ENCODE measurements around the gene VEZF1. TPM values are rescaled to one million over a fixed set of nuclear protein-coding genes. Genes with fewer than 3 reads are reported as not detected.

Gene VEZF1
- total and polyA plus RNA-seq, 2 of the 4 experiments (the other 2 are of a cell fraction), result 21.1 to 42.1 TPM

DNA sequence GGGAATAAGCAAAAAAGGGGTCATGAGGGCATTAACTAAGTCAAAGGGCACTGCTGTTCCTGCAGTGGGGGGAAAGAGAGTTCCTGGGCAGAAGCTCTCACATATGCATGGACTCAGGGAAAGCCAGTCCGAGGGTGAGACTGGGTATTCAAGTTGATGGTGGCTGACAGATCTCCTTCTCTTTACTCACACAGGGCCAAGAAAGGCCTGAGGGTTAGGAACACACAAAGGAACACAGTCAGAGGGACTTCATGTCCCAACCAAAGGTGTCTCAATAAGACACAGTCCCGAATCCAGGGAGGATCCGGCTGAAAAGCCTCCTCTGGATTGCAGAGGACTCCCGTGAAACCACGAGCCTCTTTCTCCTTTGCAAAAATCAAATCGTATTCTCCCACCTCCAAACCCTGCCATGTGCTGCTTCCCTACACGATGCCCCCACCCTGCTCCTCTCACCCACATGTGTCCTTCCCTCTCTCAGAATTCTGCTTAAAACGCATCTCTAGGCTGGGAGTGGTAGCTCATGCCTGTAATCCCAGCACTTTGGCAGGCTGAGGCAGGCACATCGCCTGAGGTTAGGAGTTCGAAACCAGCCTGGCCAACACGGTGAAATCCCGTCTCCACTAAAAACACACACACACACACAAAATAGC is 56.4 kb downstream of the VEZF1 start:
- ChIA-PET POLR2A (ENCODE audit: unreplicated experiment) (interaction anchor here (0.9 to 1.1 kb wide), 2 partner anchors 19 to 55 kb away, joined by 3 to 4 read pairs; no protein-coding TSS in a partner anchor), CTCF (no interaction called here)
- ATAC-seq (ENCODE audit: low read depth), result no peak
- DNase-seq, result no peak
- WGBS, 2 experiments (ENCODE audit: extremely low coverage in 2 of 2, insufficient read length in 1 of 2), result 91% methylated on average over 9 of the region's 12 CpGs; no CpG with 5 or more reads in 1 of the 2 experiments
- H3K18ac ChIP-seq (ENCODE audit: low read depth, low read length), result no peak overlapping the region
- intact Hi-C loops (cut with micrococcal nuclease), result no loop called here
- peak overlapping the region; percentile 39; the same call in 1 of the 2 replicates for H4K91ac ChIP-seq (ENCODE audit: insufficient read depth, low read depth, low read length)
- H2AFZ ChIP-seq (replicated peaks; ENCODE audit: low read length, poor library complexity), result no peak overlapping the region
- H3K4me3 ChIP-seq (ENCODE audit: insufficient read depth, low read depth, low read length), result no peak overlapping the region
- peaks cover 18 to 77% of the 10 kb centered on the region in 2 experiments for H3K79me1 ChIP-seq (ENCODE audit: low read depth in 1 of 2, low read length in 2 of 2)
- no peak overlapping the region; the same call in 1 of the 2 replicates for H4K5ac ChIP-seq (ENCODE audit: low read depth, low read length)
- H3K56ac ChIP-seq (ENCODE audit: extremely low read depth, insufficient read depth, low read length), result no peak overlapping the region
- no peaks in the 10 kb centered on the region for H3K36me3 ChIP-seq (ENCODE audit: control insufficient read depth, insufficient read depth, low read length)
- H3K23ac ChIP-seq (ENCODE audit: low read depth, low read length), result peak overlapping the region; percentile 64
- no peak overlapping the region for H2BK20ac ChIP-seq (ENCODE audit: low read depth, low read length)
- H4K8ac ChIP-seq (ENCODE audit: low read depth in 2 of 2, low read length in 2 of 2), result no peak overlapping the region
- in situ Hi-C loops (cut with MboI; ENCODE audit: low sequenced_read_pairs), result no loop called here
- H2AK5ac ChIP-seq (ENCODE audit: low read depth, low read length), result peak overlapping the region; percentile 36
- H2BK5ac ChIP-seq (ENCODE audit: low read depth, low read length, poor library complexity, severe bottlenecking), result no peak overlapping the region
- peaks cover 27% of the 10 kb centered on the region for H3K9me1 ChIP-seq (ENCODE audit: insufficient read depth, low read length)
- no TSS peak for BruUV-seq (replicated peaks)
- H3K27me3 ChIP-seq (ENCODE audit: control insufficient read depth, insufficient read depth, low read length), result no peaks in the 10 kb centered on the region
- H3K14ac ChIP-seq (replicated peaks; ENCODE audit: low read depth, low read length), result peak overlapping the region; percentile 68
- H2BK120ac ChIP-seq (ENCODE audit: low read depth, low read length), result 0 out of 2 replicates have a peak overlapping the region, but pooled peaks have one; percentile 20
- H3K9me3 ChIP-seq (ENCODE audit: control insufficient read depth, insufficient read depth, low read length), result no peaks in the 10 kb centered on the region
- H3K4me2 ChIP-seq (ENCODE audit: low read depth, low read length), result no peak overlapping the region
- H3K4me1 ChIP-seq (ENCODE audit: control insufficient read depth, insufficient read depth, low read length), result peaks cover 34% of the 10 kb centered on the region
- H2AK9ac ChIP-seq (replicated peaks; ENCODE audit: low read depth, low read length, poor library complexity), result no peak overlapping the region
- H2BK15ac ChIP-seq (ENCODE audit: low read depth, low read length), result no peak overlapping the region; the same call in 2 of the 3 replicates
- no peak overlapping the region for H3K27ac ChIP-seq (ENCODE audit: insufficient read depth, low read length)
- H4K20me1 ChIP-seq (ENCODE audit: insufficient read depth, low read length), result peaks cover 54% of the 10 kb centered on the region
- TF ChIP-seq NFE2L2 (IDR thresholded peaks at IDR 0.05; ENCODE audit: low read depth, low read length), result no peak
- dilution Hi-C loops (cut with HindIII; ENCODE audit: low sequenced_read_pairs, unreplicated experiment), result no loop called here
- H3K9ac ChIP-seq (ENCODE audit: low read depth, low read length), result no peak overlapping the region; the same call in 1 of the 2 replicates
- H3K4ac ChIP-seq (ENCODE audit: low read depth, low read length), result peak overlapping the region; percentile 41
